ENCODE measurements around the gene BRPF1. TPM values are rescaled to one million over a fixed set of nuclear protein-coding genes. Genes with fewer than 3 reads are reported as not detected.
"Not testable (repeated sequence)": the region's sequence is repeated elsewhere in the genome, so short reads cannot be mapped to it uniquely, and the experiment has no call there.

The BRPF1 gene
- total RNA-seq, 1 donor from 2014 or later = 19.5 TPM

GRCh38 chr3:9770276-9770812 is 38.8 kb downstream of the BRPF1 start:
- Histone ChIP-seq H3K4me2 (ENCODE audit: low read length) (peak overlapping the region; percentile 97), H4K20me1 (ENCODE audit: insufficient read depth, low read length) (peaks cover 11% of the 10 kb centered on the region), H3K4me3 (ENCODE audit: insufficient read depth, low read depth, low read length) (peak overlapping the region; percentile 58), H3K27me3 (ENCODE audit: insufficient read depth, low read length) (no peaks in the 10 kb centered on the region), H3K79me2 (ENCODE audit: insufficient read depth, low read length) (peaks cover 6% of the 10 kb centered on the region), H3K36me3 (ENCODE audit: insufficient read depth, low read length) (no peaks in the 10 kb centered on the region), H3K27ac (ENCODE audit: low read depth, low read length) (no peak overlapping the region), H2AFZ (ENCODE audit: low read depth, low read length) (peak overlapping the region; percentile 86), H3K4me1 (ENCODE audit: insufficient read depth, low read length) (peaks cover 7% of the 10 kb centered on the region), H3K9ac (ENCODE audit: low read length) (peak overlapping the region; percentile 75), H3K9me3 (ENCODE audit: insufficient read depth, low read depth, low read length) (no peaks in the 10 kb centered on the region)
- no peaks in the 10 kb centered on the region for H3K9me3 Mint-ChIP-seq (ENCODE audit: unreplicated experiment)
- H3K4me1 Mint-ChIP-seq (ENCODE audit: low read depth, unreplicated experiment) = peaks cover 6% of the 10 kb centered on the region
- no peak for TF ChIP-seq CTCF (IDR thresholded peaks at IDR 0.05; ENCODE audit: insufficient read depth, low read depth, low read length)
- no peak for FAIRE-seq
- peaks cover 14% of the 10 kb centered on the region for H3K27me3 Mint-ChIP-seq (ENCODE audit: low read depth, unreplicated experiment)
- peaks cover 11% of the 10 kb centered on the region for H3K36me3 Mint-ChIP-seq (ENCODE audit: low read depth, unreplicated experiment)
- no peak overlapping the region for H3K4me3 Mint-ChIP-seq (ENCODE audit: unreplicated experiment)
- no peak overlapping the region for H3K27ac Mint-ChIP-seq (ENCODE audit: unreplicated experiment)
- no peak for DNase-seq (ENCODE audit: low read depth)

GRCh38 chr3:9771007-9771406 is 39.5 kb downstream of the BRPF1 start:
- H3K4me3 Mint-ChIP-seq (ENCODE audit: unreplicated experiment); DNase-seq (ENCODE audit: low read depth); H3K79me2 ChIP-seq (ENCODE audit: insufficient read depth, low read length); FAIRE-seq; H3K27ac ChIP-seq (ENCODE audit: low read depth, low read length); H3K36me3 ChIP-seq (ENCODE audit: insufficient read depth, low read length); H3K9ac ChIP-seq (ENCODE audit: low read length); H3K27ac Mint-ChIP-seq (ENCODE audit: unreplicated experiment); H3K4me3 ChIP-seq (ENCODE audit: insufficient read depth, low read depth, low read length); H3K36me3 Mint-ChIP-seq (ENCODE audit: low read depth, unreplicated experiment); H3K27me3 ChIP-seq (ENCODE audit: insufficient read depth, low read length); H3K4me1 Mint-ChIP-seq (ENCODE audit: low read depth, unreplicated experiment); H2AFZ ChIP-seq (ENCODE audit: low read depth, low read length); H3K4me1 ChIP-seq (ENCODE audit: insufficient read depth, low read length); H3K4me2 ChIP-seq (ENCODE audit: low read length); H3K9me3 ChIP-seq (ENCODE audit: insufficient read depth, low read depth, low read length); H3K9me3 Mint-ChIP-seq (ENCODE audit: unreplicated experiment): not testable (repeated sequence)
- peaks cover 11% of the 10 kb centered on the region for H4K20me1 ChIP-seq (ENCODE audit: insufficient read depth, low read length)
- H3K27me3 Mint-ChIP-seq (ENCODE audit: low read depth, unreplicated experiment) = peaks cover 14% of the 10 kb centered on the region

GRCh38 chr3:9776896-9777693 is 45.6 kb downstream of the BRPF1 start:
- Mint-ChIP-seq H3K4me1 (ENCODE audit: low read depth, unreplicated experiment) (peaks cover 34% of the 10 kb centered on the region), H3K27ac (ENCODE audit: unreplicated experiment) (no peak overlapping the region), H3K27me3 (ENCODE audit: low read depth, unreplicated experiment) (peaks cover 6% of the 10 kb centered on the region), H3K4me3 (ENCODE audit: unreplicated experiment) (no peak overlapping the region), H3K36me3 (ENCODE audit: low read depth, unreplicated experiment) (peaks cover 7% of the 10 kb centered on the region), H3K9me3 (ENCODE audit: unreplicated experiment) (peaks cover 2% of the 10 kb centered on the region)
- no peaks in the 10 kb centered on the region for H3K79me2 ChIP-seq (ENCODE audit: insufficient read depth, low read length)
- TF ChIP-seq EZH2 (IDR thresholded peaks at IDR 0.05; ENCODE audit: insufficient read depth, low read length) (no peak), CTCF (IDR thresholded peaks at IDR 0.05; ENCODE audit: insufficient read depth, low read depth, low read length) (no peak)
- H4K20me1 ChIP-seq (ENCODE audit: insufficient read depth, low read length) = no peaks in the 10 kb centered on the region
- peaks cover 13% of the 10 kb centered on the region for H3K4me1 ChIP-seq (ENCODE audit: insufficient read depth, low read length)
- no peak overlapping the region for H3K4me3 ChIP-seq (ENCODE audit: insufficient read depth, low read depth, low read length)
- H3K27ac ChIP-seq (ENCODE audit: low read depth, low read length) = no peak overlapping the region
- no peaks in the 10 kb centered on the region for H3K9me3 ChIP-seq (ENCODE audit: insufficient read depth, low read depth, low read length)
- H3K9ac ChIP-seq (ENCODE audit: low read length) = no peak overlapping the region
- no peaks in the 10 kb centered on the region for H3K27me3 ChIP-seq (ENCODE audit: insufficient read depth, low read length)
- no peak overlapping the region for H3K4me2 ChIP-seq (ENCODE audit: low read length)
- H2AFZ ChIP-seq (ENCODE audit: low read depth, low read length) = no peak overlapping the region
- H3K36me3 ChIP-seq (ENCODE audit: insufficient read depth, low read length) = peaks cover 10% of the 10 kb centered on the region
- DNase-seq (ENCODE audit: low read depth) (no peak), FAIRE-seq (no peak)

Data from astrocyte (in vitro differentiated cells and primary cell).